Spleen (tissue), 7 donors: ENCODE data around the gene KASH5.

Experiments
- POLR2A ChIP-seq, 3 donors: fragments of 450-650 bp; IDR thresholded peaks; one replicate each; pipeline ENCODE4 v1.5.1; 2017; ENCODE audit warnings: antibody characterized with exemption in 3 of 3, mild to moderate bottlenecking in 1 of 3
- TF ChIP-seq, protein P1 (sequence below), 11 experiments: fragments of 200-600 bp in 7 of 11; fragments of 450-650 bp in 4 of 11; sonication (generic) in 4 of 11; IDR thresholded peaks in 8 of 11; conservative IDR thresholded peaks in 3 of 11; 1 replicate in 7 of 11; 2 replicates in 4 of 11; pipeline versions ENCODE4 v1.4.0 to v1.8.0; 2016 to 2021; ENCODE audit warnings: antibody characterized with exemption in 11 of 11, inconsistent platforms in 4 of 11, mild to moderate bottlenecking in 1 of 11
- donor health status: DM: no; HTN: no; CAD: no; lungs with moderate emphysema.
- donor health status: DM: no; HTN: no; CAD: no.
- donor health status: DM: no; HTN: no; CAD: no.

DNA sequence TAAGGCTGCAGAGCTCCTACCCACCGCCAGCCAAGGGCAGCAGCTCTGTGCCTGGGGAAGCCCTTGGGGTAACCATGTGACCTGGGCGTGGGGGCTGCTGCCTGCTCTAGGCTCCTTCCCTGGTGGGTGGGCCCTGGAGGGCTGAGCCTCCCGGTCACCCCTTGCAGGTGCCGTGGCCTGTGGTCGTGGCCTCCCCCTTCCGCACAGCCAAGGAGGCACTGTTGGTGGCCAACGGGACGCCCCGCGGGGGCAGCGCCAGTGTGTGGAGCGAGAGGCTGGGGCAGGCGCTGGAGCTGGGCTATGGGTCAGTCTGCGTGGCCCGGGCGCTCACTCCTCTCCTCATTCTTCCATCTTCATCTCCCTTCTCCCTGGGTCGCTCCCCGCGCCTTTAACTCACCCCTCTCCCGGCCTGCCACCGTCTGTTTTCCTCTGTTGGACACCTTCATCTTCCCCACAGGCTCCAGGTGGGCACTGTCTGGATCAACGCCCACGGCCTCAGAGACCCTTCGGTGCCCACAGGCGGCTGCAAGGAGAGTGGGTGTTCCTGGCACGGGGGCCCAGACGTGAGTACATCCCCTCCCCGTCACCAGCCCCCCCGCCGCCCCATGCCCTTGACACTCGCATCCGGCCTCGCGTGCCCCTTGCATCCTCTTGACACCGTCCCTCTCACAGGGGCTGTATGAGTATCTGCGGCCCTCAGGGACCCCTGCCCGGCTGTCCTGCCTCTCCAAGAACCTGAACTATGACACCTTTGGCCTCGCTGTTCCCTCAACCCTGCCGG is 76.1 kb downstream of the KASH5 start:
- TF ChIP-seq, protein P1, sequence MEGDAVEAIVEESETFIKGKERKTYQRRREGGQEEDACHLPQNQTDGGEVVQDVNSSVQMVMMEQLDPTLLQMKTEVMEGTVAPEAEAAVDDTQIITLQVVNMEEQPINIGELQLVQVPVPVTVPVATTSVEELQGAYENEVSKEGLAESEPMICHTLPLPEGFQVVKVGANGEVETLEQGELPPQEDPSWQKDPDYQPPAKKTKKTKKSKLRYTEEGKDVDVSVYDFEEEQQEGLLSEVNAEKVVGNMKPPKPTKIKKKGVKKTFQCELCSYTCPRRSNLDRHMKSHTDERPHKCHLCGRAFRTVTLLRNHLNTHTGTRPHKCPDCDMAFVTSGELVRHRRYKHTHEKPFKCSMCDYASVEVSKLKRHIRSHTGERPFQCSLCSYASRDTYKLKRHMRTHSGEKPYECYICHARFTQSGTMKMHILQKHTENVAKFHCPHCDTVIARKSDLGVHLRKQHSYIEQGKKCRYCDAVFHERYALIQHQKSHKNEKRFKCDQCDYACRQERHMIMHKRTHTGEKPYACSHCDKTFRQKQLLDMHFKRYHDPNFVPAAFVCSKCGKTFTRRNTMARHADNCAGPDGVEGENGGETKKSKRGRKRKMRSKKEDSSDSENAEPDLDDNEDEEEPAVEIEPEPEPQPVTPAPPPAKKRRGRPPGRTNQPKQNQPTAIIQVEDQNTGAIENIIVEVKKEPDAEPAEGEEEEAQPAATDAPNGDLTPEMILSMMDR (IDR thresholded peaks at IDR 0.05 in 8 of 11, conservative IDR thresholded peaks at IDR 0.05 in 3 of 11): no peak
- TF ChIP-seq POLR2A (IDR thresholded peaks at IDR 0.05): no peak
